ENCODE measurements around the gene TUBA3E. TPM values are rescaled to one million over a fixed set of nuclear protein-coding genes. Genes with fewer than 3 reads are reported as not detected.
A peak's percentile ranks its signal among the peaks of the same experiment; 100 is the strongest.
"Not testable (repeated sequence)": the region's sequence is repeated elsewhere in the genome, so short reads cannot be mapped to it uniquely, and the experiment has no call there.

TUBA3E gene
- total RNA-seq, result not detected in 2 replicates

DNA sequence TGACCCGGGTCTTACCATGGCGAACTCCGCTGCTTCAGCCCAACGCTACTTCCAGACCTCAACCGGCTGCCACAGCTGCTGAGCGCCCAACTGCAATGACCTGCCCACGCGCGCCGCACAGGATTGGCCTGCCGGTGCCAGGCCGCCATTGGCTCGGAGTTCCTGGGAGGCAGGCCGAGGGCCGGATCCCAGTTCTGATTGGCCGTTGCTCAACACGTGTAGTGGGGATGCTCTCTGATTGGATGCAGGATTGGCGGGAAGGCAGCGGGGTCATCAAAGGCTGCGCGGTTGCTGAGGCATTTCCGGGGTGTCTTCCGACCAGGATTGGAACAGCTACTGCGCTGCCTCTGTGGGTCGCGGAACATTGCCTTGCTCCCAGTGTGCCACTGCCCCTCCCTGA is at the start of gene TUBA3E:
TUBA3E (minus strand) TSS at position 97 of the 400 bp plus-strand sequence; CDS start at position 18, 79 bp downstream.
- no peak for DNase-seq (ENCODE audit: low read depth in 2 of 2)

DNA sequence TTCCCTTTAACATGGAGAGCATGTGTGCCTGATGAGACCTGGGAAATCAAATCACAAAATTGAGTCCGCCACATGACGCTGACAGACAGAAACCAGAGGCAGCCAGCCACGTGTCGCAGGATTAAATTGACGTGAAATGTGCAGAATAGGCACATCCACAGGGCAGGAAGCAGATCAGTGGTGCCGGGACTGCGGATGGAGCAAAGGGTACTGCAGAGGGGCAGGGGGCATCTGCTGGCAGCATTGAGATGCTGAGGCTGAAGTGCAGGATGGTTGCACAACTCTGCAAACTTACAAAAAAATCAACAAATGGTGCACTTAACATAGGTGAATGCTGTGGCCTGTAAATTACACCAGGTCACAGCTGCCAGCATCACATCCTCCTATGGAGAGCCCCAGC is 48.2 kb upstream of the TUBA3E start:
- DNase-seq (ENCODE audit: low read depth in 2 of 2), result no peak

DNA sequence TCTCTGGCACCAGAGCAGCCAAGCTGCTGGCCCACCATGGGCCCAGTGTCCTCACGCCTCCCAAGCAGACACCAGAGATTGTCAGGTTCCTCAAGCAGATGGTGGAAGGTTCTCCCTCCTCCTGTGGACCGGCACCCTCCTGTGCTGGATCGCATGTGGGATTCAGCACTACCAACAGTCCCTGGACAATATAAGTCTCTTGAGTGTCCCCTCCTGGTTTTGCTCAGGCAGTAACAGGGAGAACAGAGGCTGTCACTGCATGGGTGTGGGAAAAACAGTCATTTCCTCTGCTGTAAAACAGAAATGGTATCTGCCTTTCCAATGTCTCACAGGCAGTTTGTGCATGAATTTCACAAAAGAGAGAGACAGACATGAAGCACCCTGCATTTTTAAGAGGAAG is 47.7 kb upstream of the TUBA3E start:
- no peak for DNase-seq (ENCODE audit: low read depth in 2 of 2)

DNA sequence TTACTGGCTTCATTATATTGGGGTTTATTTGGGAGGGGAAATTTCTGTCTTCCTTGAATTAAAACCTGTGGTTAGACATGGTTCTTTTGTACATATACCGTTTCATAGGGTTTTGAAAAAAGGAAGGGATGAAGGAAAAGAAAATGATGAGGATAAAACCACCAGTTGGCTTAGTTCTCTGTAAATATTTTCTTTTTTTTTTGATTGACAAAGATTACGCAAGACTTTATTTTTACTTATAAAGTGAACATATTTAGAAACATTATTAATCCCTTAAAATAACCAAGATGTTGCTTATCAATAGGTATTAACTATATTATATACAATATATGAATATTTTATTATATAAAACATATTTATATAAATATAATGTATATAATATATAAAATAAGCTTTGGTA is 45.1 kb upstream of the TUBA3E start:
- no peak for DNase-seq (ENCODE audit: low read depth in 2 of 2)

DNA sequence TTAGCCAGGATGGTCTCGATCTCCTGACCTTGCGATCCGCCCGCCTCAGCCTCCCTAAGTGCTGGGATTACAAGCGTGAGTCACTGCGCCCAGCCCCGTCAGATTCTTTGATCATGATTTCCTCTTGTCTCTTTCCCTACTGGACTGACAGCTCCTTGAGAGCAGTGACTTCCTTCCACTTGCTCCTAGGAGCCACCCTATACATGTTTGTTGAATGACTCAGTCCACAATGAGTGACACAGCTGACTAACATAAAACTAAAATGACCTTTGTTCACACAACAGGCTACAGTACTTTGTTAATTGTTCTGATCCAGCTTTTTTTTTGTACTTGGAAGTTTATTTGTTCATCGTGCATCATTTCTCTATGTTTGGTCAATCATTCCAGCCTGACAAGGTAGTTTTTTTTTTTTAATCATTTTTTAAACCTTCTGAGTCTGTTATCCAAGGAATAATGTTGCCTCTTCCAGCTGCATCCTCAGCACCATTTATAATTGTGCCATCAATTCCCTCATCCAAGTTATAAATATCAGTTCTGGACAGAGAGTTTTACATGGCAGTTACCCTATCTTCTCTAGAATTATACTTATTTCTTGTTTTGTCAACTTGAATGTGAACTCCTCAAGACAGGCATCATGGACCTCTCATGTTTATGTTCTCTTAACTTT is 42.9 kb upstream of the TUBA3E start:
- peak in 1 of 2 donors; percentile 81 for DNase-seq (ENCODE audit: low read depth in 2 of 2)

DNA sequence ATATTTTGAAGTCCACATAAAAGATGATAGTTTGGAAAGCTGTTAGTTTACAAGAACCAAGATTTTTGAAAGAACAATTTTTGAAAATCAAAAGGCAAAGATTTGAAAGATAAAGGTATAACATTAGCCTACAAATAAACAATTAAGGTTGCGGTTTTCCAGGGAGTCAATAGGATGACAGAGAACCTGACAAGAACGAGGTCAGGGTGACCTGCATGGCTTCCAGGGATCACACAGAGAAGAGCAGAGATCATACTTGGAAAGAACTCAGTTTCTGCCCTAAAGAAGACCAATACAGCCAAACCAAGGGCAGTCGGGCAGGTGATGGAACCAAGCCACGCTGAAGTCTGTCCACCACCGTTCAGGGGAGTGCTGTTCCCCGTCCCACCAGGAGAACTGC is 41.3 kb upstream of the TUBA3E start:
- not testable (repeated sequence) for DNase-seq (ENCODE audit: low read depth in 2 of 2)

DNA sequence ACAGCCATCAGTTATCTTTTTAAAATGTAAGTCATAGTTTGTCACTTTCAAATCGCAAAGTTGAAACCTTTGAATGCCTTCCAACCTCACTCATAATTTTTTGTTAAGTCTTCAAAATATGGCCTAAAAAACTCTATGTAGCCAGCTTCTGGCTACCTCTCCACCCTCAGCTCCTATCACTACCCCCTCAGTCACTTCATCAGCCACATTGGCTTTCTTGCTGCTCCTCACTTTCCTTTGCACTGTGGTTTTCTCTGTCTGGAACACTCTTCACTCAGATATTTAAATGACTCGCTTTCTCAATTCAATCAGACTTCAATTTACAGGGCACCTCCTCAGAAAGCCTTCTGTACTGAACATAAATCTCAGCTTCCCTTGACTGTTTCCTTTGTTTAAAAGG is 34.8 kb upstream of the TUBA3E start:
- DNase-seq (ENCODE audit: low read depth in 2 of 2), result not testable (repeated sequence)

DNA sequence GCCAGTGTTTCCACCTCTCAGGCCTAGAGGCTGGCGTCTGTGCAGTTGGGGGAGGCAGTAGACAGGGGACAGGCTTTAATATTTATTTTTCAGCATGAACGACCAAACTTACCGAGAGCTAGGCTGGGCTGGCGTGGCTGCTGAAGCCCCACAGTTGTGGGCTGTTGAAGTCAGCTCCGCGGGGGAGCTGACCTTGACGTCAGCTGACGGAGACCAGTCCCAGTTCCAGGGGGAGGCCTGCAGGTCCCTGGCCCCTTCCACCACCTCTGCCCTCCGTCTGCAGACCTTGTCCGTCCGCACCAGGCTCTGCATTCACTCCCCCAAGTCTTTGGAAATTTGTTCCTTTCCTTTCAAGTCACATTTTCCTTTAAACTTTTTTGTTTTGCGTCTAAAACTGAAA is 33.4 kb upstream of the TUBA3E start:
- DNase-seq (ENCODE audit: low read depth in 2 of 2), result no peak

DNA sequence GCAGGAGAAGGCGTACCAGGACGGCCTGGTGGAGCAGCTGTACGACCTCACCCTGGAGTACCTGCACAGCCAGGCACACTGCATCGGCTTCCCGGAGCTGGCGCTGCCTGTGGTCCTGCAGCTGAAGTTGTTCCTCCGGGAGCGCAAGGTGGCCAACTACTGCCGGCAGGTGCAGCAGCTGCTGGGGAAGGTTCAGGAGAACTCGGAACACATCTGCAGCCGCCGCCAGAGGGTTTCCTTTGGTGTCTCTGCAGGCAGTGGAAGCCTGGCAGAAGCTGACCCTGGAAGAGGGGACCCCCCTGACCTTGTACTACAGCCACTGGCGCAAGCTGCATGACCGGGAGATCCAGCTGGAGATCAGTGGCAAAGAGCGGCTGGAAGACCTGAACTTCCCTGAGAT is 32.7 kb upstream of the TUBA3E start:
- not testable (repeated sequence) for DNase-seq (ENCODE audit: low read depth in 2 of 2)

DNA sequence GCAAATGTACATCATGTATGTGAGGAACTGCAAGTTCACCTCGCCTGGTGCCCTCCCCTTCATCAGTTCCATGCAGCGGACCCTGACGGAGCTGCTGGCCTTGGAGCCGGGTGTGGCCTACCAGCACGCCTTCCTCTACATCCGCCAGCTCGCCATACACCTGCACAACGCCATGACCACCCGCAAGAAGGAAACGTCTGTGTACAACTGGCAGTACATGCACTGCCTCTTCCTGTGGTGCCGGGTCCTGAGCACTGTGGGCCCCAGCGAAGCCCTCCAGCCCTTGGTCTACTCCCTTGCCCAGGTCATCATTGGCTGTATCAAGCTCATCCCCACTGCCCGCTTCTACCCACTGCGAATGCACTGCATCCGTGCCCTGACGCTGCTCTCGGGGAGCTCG is 32.1 kb upstream of the TUBA3E start:
- DNase-seq (ENCODE audit: low read depth in 2 of 2), result not testable (repeated sequence)

DNA sequence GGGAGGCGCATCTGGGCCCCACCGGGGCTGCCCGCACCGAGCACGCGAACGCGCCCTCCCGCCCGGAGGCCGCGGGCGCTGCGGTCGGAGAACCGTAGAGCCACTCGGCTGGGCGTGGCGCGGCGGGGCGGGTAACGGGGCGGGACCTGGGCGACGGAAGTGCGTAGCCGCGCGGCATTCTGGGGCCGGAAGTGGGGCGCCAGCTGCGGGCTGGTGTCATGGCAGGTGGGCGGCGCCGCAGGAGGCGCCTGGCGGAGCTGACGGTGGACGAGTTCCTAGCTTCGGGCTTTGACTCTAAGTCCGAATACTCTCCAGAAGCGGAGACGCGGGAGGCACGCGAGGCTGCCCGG is 30.9 kb upstream of the TUBA3E start:
- peak; percentile 3 to 11 for DNase-seq (ENCODE audit: low read depth in 2 of 2)

DNA sequence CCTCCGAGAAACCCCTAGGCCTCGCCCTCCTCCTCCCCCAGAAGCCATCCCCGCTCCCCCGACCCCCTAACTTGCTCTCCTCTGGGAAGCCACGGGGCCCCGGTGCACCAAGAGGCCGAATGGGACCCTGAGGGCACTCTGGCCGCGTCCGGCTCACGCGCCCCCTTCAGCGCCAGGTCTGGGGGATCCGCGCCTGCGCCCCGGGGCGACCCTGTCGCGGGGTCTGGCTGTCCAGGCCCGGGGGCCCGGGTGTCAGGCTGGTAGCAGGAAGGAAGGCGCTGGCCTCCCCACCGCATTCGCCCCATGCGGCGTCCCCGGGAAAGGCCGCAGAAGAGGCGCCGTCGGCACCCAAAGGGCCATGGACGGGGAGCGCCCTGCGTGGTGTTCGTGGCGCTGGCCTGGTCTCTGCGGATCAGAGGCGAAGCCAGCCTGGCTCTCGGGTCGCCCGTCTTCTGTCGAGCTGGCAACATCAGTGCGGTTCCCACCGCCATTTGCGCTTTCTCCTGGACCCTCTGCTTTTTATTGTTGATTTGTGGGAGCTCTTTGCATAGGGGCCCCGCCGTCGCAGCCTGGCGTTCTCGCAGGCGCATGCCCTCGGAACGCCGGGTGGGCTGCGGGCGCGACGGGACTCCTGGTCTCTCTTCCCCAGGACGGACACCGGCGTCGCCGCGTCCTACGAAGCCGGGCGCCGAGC is 30.4 kb upstream of the TUBA3E start:
- not testable (repeated sequence) for DNase-seq (ENCODE audit: low read depth in 2 of 2)

DNA sequence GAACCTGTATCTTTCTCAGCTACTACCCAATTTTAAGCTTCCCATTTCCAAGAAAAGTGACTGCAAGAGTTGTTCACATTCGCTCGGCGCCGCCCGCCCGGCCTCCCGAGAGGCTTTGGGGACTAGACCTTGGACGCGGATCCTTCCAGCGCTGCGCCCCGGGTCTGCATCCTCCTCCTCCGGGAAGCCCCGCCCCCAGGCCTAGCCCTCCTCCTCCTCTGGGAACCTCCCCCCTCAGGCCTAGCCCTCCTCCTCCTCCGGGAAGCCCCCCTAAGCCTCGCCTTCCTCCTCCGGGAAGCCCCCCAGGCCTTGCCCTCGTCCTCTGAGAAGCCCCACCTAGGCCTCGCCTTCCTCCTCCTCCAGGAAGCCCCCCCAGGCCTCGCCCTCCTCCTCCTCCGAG is 29.8 kb upstream of the TUBA3E start:
- DNase-seq (ENCODE audit: low read depth in 2 of 2), result not testable (repeated sequence)

DNA sequence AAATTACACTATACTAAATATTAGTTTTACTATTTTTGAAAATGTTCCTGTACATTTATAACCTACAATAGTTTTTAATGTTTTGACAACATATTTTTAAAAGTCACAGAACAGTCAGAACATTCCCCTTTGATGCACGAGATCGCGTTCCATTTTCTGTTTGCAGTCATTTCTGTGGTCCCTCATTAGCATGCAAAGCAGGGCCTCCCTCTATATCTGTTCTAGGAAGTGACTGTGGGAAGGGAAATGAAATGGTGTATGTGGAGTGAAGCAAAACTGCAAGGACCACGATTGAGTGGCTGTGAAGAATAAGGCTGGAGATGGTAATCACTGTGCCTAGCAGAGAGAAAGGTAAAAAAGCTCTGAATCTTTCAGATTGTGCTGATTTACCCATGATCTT is 24.3 kb upstream of the TUBA3E start:
- not testable (repeated sequence) for DNase-seq (ENCODE audit: low read depth in 2 of 2)

DNA sequence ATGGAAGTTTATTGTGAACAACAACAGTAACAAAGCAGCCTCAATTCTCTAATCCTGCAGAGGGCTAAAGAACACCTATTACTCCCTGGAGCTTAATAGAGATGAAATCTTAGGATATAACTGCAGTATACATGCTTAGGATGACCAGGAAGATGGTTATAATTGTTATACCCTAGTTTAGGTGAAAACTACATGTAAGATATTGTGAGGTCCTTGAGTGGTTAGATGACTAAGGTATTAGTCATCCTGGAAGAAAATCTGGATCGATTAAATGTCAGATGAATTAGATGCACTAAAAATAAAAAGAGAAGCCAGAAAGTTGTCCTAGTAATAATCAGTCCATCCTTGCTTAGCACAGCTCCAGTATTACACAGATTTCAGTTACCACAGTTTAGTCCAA is 22.3 kb upstream of the TUBA3E start:
- not testable (repeated sequence) for DNase-seq (ENCODE audit: low read depth in 2 of 2)

DNA sequence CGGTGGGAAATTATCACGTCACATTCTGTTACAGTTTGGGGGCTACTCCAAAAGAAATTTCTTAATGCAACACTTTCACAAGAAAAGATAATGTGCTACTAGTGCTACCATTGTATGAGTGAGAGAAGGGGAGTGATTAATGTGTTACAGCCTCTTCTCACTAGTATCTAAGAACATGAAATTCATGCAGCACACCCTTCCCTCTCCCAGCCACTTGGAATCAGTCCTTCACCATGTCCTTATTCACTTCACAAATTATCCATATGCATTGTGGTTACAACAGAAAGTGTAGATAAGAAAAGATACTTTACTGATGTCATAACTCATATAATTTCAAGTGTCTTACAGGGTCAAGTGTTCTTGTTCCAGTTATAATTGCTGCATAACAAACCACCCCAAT is 20.9 kb upstream of the TUBA3E start:
- not testable (repeated sequence) for DNase-seq (ENCODE audit: low read depth in 2 of 2)

DNA sequence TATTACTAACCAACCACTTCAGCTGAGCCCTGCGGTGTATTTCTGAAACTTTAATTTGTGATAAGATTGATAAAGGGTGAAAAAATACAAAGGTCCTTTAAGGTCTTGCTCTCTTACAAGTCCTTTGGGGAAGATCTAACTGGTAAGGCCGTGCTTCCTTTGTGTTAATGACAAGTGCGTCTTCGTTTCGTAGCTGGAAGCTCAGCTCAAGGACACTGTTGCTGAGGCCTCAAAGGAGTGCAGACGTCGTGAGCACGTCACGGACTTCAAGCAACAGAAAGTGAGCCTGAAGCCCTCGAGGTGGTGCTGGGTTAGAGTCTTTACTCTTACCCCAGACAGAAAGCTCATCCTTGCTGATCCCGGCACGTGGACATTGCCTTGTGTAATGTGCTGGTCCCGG is 8.8 kb upstream of the TUBA3E start:
- DNase-seq (ENCODE audit: low read depth in 2 of 2), result not testable (repeated sequence)

DNA sequence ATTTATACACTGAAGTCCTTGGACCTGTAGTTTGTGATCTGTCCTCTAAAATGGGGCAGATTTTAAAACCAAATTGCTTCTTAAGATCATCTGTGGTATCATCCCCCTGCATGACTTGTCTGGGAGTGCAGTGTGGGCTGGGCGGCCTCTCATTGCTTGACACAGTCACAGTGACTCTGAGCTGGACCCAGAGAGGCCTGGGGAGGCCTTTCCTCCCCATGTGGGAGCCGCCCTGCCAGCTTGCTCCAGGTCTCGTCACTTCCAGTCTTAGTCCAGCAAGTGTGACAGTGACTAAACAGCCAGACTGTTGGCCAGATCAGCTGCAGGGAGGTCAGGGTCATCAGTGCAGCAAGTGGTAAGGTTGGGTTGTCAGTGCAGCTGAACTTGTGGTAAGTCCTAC is 4.9 kb upstream of the TUBA3E start:
- DNase-seq (ENCODE audit: low read depth in 2 of 2), result not testable (repeated sequence)

DNA sequence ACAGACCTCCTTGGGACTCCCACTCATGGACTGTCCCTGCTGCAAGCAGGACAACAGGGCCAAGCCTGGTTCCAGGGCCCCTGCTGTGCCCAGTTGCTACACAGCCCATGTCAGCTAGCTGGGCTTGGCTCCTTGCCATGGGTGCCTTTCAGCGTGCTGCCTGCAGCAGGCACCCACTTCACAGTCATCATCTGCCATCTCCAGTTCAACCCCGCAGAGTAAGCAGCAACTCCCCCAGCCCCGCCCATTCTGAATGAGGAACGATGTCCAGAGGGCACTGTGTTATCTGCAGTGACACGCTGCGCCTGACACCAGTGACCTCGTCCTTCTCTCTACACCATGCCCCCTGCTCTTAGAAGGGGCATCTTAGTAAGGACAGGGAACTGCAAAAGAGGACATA is 4.3 kb upstream of the TUBA3E start:
- DNase-seq (ENCODE audit: low read depth in 2 of 2), result not testable (repeated sequence)

DNA sequence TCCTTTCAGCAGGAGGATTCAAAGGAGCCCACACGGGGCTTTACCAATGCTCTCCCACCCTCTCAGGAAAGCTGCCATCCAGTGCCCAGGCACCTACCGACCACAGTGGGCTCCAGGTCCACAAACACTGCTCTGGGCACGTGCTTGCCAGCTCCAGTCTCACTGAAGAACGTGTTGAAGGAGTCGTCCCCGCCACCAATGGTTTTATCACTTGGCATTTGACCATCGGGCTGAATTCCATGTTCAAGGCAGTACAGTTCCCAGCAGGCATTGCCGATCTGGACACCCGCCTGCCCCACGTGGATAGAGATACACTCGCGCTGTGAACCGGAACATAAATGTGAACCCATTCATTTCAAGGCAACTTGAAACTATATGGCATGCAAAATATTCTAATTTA is 2.2 kb downstream of the TUBA3E start:
- DNase-seq (ENCODE audit: low read depth in 2 of 2), result not testable (repeated sequence)

DNA sequence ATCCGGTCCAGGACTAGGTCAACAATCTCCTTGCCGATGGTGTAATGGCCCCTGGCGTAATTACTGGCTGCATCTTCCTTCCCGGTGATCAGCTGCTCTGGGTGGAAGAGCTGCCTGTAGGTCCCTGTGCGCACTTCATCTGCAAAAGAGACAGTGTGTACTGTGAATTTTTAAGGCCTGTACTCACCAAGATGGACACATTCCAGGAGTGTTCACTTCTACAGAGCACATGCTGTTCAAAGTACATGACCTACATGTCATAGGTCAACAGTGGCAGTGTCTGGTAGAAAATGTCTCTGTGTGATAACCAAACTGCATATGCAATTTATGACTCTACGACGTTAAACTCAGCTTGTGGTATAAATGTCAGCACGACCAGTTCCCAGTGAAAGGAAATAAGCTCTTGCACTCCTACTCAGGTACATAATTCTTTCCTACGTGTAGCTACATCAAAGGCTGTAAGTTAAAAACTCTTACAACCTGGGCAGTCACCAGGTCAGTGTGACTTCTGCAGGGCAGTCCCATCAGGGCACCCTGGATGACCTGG is 3.1 kb downstream of the TUBA3E start:
- DNase-seq (ENCODE audit: low read depth in 2 of 2), result not testable (repeated sequence)

DNA sequence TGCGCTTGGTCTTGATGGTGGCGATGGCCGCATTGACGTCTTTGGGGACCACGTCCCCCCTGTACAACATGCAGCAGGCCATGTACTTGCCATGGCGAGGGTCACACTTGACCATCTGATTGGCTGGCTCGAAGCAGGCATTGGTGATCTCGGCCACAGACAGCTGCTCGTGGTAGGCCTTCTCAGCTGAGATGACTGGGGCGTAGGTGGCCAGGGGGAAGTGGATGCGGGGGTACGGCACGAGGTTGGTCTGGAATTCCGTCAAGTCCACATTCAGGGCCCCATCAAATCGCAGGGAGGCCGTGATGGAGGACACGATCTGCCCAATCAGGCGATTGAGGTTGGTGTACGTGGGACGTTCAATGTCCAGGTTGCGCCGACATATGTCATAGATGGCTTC is 4.4 kb downstream of the TUBA3E start:
- DNase-seq (ENCODE audit: low read depth in 2 of 2), result not testable (repeated sequence)

DNA sequence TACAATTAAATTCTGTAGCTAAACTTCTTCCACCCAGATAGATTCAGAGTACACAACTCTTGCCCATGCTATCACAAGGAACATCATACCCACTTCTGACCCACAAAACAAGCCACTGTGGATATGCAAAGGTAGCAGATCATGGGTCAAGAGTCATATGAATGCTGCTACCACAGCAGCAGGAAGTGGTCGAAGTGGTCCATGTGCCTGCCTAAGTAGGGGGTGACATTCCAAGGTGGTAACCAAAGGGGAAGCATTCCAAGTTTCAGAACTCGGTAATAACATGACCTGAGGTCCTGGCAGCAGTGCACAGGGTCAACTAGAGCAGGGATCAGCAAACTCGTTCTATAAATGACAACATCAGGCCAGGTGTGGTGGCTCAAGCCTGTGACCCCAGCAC is 5.8 kb downstream of the TUBA3E start:
- not testable (repeated sequence) for DNase-seq (ENCODE audit: low read depth in 2 of 2)

Measured in dermis microvascular lymphatic vessel endothelial cell (primary cell).